Endothelial cell of umbilical vein (primary cell): ENCODE measurements around the gene ACCSL. TPM values are rescaled to one million over a fixed set of nuclear protein-coding genes. Genes with fewer than 3 reads are reported as not detected.

Experiments used
- BruUV-seq: library from RNA; stranded (reverse); fragments of 400-500 nt; replicated peaks from 2 replicates; lab custom pipeline; 2021; lab: Mats Ljungman, UMichigan
- CTCF ChIA-PET: fragments of 300-600, 350-600 bp; sonication (Branson Sonifier 250); formaldehyde crosslinking; loops from one replicate; lab custom pipeline; 2021; ENCODE audit warnings: antibody characterized with exemption, inconsistent platforms; lab: Charles Lee
- POLR2A ChIA-PET: fragments of 300-600, 350-600 bp; sonication (Branson Sonifier 250); formaldehyde crosslinking; loops from one replicate; lab custom pipeline; 2021; ENCODE audit warnings: antibody characterized with exemption, inconsistent platforms; lab: Charles Lee
- DNase-seq: peaks from one replicate; pipeline ENCODE4 v3.0.0-alpha.2; 2011; ENCODE audit warnings: low read depth, low spot score
- FAIRE-seq: peaks from 2 replicates; lab custom pipeline; 2011; peaks lifted over from hg19 to GRCh38; lab: Jason Lieb, UNC
- H2AFZ ChIP-seq: 2 replicates; pipeline ENCODE4 v1.6.0; 2012; ENCODE audit warnings: low read depth, low read length, control low read depth, inconsistent platforms
- H3K27ac ChIP-seq: 2 replicates; pipeline ENCODE4 v1.5.1; 2011; ENCODE audit warnings: low read depth, mild to moderate bottlenecking, control low read depth, low read length, moderate library complexity; ENCODE audit not compliant: insufficient read depth
- H3K27me3 ChIP-seq, 2 experiments: 2 replicates each; pipeline versions ENCODE4 v1.6.0 to v1.6.1; 2011; ENCODE audit warnings: low read length in 2 of 2, mixed read lengths in 1 of 2; ENCODE audit not compliant: control insufficient read depth in 2 of 2, insufficient read depth in 2 of 2
- H3K36me3 ChIP-seq, 2 experiments: 2 replicates in 1 of 2; 3 replicates in 1 of 2; pipeline ENCODE4 v1.5.1; 2011; ENCODE audit warnings: low read length in 2 of 2, mild to moderate bottlenecking in 1 of 2, moderate library complexity in 1 of 2; ENCODE audit not compliant: control insufficient read depth in 2 of 2, insufficient read depth in 2 of 2; ENCODE audit errors: extremely low read depth in 1 of 2
- H3K4me1 ChIP-seq: 3 replicates; pipeline ENCODE4 v1.5.1; 2011; ENCODE audit warnings: mild to moderate bottlenecking, low read length; ENCODE audit not compliant: control insufficient read depth, insufficient read depth; ENCODE audit errors: extremely low read depth
- H3K4me2 ChIP-seq: 2 replicates; pipeline ENCODE4 v1.6.1; 2011; ENCODE audit warnings: low read length, control low read depth, mixed read lengths; ENCODE audit not compliant: insufficient read depth
- H3K4me3 ChIP-seq, 3 experiments: fragments of 200-600 bp in 1 of 3; sonication (generic), shearing (Covaris generic) in 1 of 3; replicated peaks in 1 of 3; 2 replicates each; pipeline ENCODE4 v1.5.1; 2011 to 2016; ENCODE audit warnings: control low read depth in 3 of 3, low read length in 3 of 3, mild to moderate bottlenecking in 2 of 3, inconsistent platforms in 1 of 3, low read depth in 1 of 3, moderate library complexity in 1 of 3; ENCODE audit not compliant: insufficient read depth in 1 of 3
- H3K79me2 ChIP-seq: 2 replicates; pipeline ENCODE4 v1.6.0; 2012; ENCODE audit warnings: low read length, inconsistent platforms; ENCODE audit not compliant: control insufficient read depth, insufficient read depth
- H3K9ac ChIP-seq: replicated peaks from 2 replicates; pipeline ENCODE3; 2011; ENCODE audit warnings: low read length, control low read depth; ENCODE audit not compliant: insufficient read depth; ENCODE audit errors: extremely low read depth
- H3K9me1 ChIP-seq: replicated peaks from 3 replicates; pipeline ENCODE4 v1.6.0; 2011; ENCODE audit warnings: mild to moderate bottlenecking, low read length; ENCODE audit not compliant: control insufficient read depth, insufficient read depth; ENCODE audit errors: extremely low read depth
- H3K9me3 ChIP-seq: replicated peaks from 2 replicates; pipeline ENCODE4 v1.5.1; 2012; ENCODE audit warnings: low read length, inconsistent platforms; ENCODE audit not compliant: control insufficient read depth, insufficient read depth
- H4K20me1 ChIP-seq: replicated peaks from 2 replicates; pipeline ENCODE3; 2011; ENCODE audit warnings: mild to moderate bottlenecking, low read length; ENCODE audit not compliant: control insufficient read depth, insufficient read depth; ENCODE audit errors: extremely low read depth
- CTCF ChIP-seq, 2 donors: IDR thresholded peaks; 1 replicate in 1 of 2; 2 replicates in 1 of 2; pipeline ENCODE4 v1.5.1; 2011; ENCODE audit warnings: low read length in 2 of 2, mild to moderate bottlenecking in 2 of 2, moderate library complexity in 2 of 2, control low read depth in 1 of 2, inconsistent platforms in 1 of 2, low read depth in 1 of 2; ENCODE audit not compliant: insufficient read depth in 1 of 2; ENCODE audit errors: extremely low read depth in 1 of 2
- EZH2 ChIP-seq: IDR thresholded peaks from 2 replicates; pipeline ENCODE4 v1.6.1; 2012; ENCODE audit warnings: borderline replicate concordance, low read depth, mild to moderate bottlenecking, moderate library complexity, low read length, inconsistent platforms; ENCODE audit not compliant: severe bottlenecking
- FOS ChIP-seq: IDR thresholded peaks from 2 replicates; pipeline ENCODE4 v1.6.1; 2011; ENCODE audit warnings: mild to moderate bottlenecking, low read length, moderate library complexity, borderline replicate concordance; ENCODE audit not compliant: insufficient read depth
- GATA2 ChIP-seq: IDR thresholded peaks from 2 replicates; pipeline ENCODE4 v1.7.0; 2011; ENCODE audit warnings: low read depth, mild to moderate bottlenecking, moderate library complexity, mixed read lengths, low read length; ENCODE audit not compliant: insufficient read length, insufficient read depth
- JUN ChIP-seq: IDR thresholded peaks from 2 replicates; pipeline ENCODE4 v1.6.1; 2011; ENCODE audit warnings: borderline replicate concordance, low read depth; ENCODE audit not compliant: insufficient read length, insufficient read depth
- MAX ChIP-seq: IDR thresholded peaks from 2 replicates; pipeline ENCODE4 v1.6.1; 2011; ENCODE audit not compliant: insufficient read depth, insufficient read length
- MYC ChIP-seq: IDR thresholded peaks from one replicate; pipeline ENCODE4 v1.6.1; 2011; ENCODE audit warnings: mild to moderate bottlenecking, low read depth, low read length
- POLR2A ChIP-seq: IDR thresholded peaks from 2 replicates; pipeline ENCODE4 v1.6.1; 2012; ENCODE audit warnings: low read depth, mild to moderate bottlenecking, control low read depth, low read length
- POLR2AphosphoS5 ChIP-seq: IDR thresholded peaks from 2 replicates; pipeline ENCODE4 v1.6.1; 2012; ENCODE audit warnings: low read depth, mild to moderate bottlenecking, control low read depth, low read length, moderate library complexity; ENCODE audit not compliant: insufficient read depth
- dilution Hi-C: fragments of 300-500 bp; cut with MboI; formaldehyde crosslinking; loops from one replicate; pipeline ENCODE4 v1.15.0; 2019; ENCODE audit warnings: low sequenced_read_pairs; ENCODE audit not compliant: extremely low pct_ligation_motif_present
- intact Hi-C: fragments of 100-400 bp; cut with micrococcal nuclease; formaldehyde crosslinking; loops from one replicate; pipeline ENCODE4 v1.10.0; 2022
- polyA plus RNA-seq, 4 experiments: library from polyadenylated mRNA; depleted of rRNA in 3 of 4; stranded (reverse) in 3 of 4; unstranded in 1 of 4; fragments of >200 nt; gene quantifications; 2 replicates each; pipeline versions ENCODE4 v1.2.1 to v1.2.3, GENCODE V29; 2011 to 2012; ENCODE audit warnings: missing spikeins in 1 of 4
- total RNA-seq: library from RNA; stranded (reverse); gene quantifications from 2 replicates; pipeline ENCODE4 v1.2.3, GENCODE V29; 2021

The ACCSL gene
- total and polyA plus RNA-seq, 2 donors (not counting 3 experiments of a cell fraction or from before 2014, with no cell fraction given) = not detected

- peak overlapping the region; percentile 84 for H3K9ac ChIP-seq
- H3K4me1 ChIP-seq = peaks cover 10% of the 10 kb centered on the region
- no peaks in the 10 kb centered on the region for H3K9me1 ChIP-seq
- intact Hi-C loops (loop anchor here (1.0 kb wide), 1 partner anchor 29 kb away; the partner anchor contains the start of gene EXT2), dilution Hi-C loops (no loop called here)
- H3K27me3 ChIP-seq = peaks cover 0 to 4% of the 10 kb centered on the region in 2 experiments
- H3K27ac ChIP-seq = peak overlapping the region; percentile 77
- peak; percentile 86 for DNase-seq
- peak overlapping the region; percentile 91 for H2AFZ ChIP-seq
- no peaks in the 10 kb centered on the region for H3K79me2 ChIP-seq
- TSS peak; percentile 66 for BruUV-seq
- no peaks in the 10 kb centered on the region for H3K36me3 ChIP-seq
- peak overlapping the region; percentile 72 for H3K4me2 ChIP-seq
- POLR2A ChIA-PET = no interaction called here
- no peaks in the 10 kb centered on the region for H3K9me3 ChIP-seq
- CTCF ChIA-PET = interaction anchor here (0.6 to 1.9 kb wide), 8 partner anchors 9 to 278 kb away, joined by 3 to 20 read pairs (median 4); partner anchors contain the start of gene EXT2
- peak; percentile 65 for TF ChIP-seq FOS
- no peak for TF ChIP-seq MYC
- peak; percentile 69 for TF ChIP-seq JUN
- H4K20me1 ChIP-seq = no peaks in the 10 kb centered on the region
- FAIRE-seq = no peak
- peak overlapping the region; percentile 70 to 75 (median 74) for H3K4me3 ChIP-seq
Observed at GRCh38 chr11:44066732-44067141, 19.0 kb downstream of the ACCSL start.

- H3K4me1 ChIP-seq = peaks cover 10% of the 10 kb centered on the region
- no peak overlapping the region for H3K27ac ChIP-seq
- H3K9me1 ChIP-seq = no peaks in the 10 kb centered on the region
- no peaks in the 10 kb centered on the region for H3K9me3 ChIP-seq
- ChIA-PET POLR2A (no interaction called here), CTCF (interaction anchor here (0.9 to 1.9 kb wide), 4 partner anchors 10 to 177 kb away, joined by 3 to 20 read pairs (median 6); no protein-coding TSS in a partner anchor)
- H4K20me1 ChIP-seq = no peaks in the 10 kb centered on the region
- no peak overlapping the region for H3K4me3 ChIP-seq
- intact Hi-C loops = no loop called here
- no peak overlapping the region for H2AFZ ChIP-seq
- no TSS peak for BruUV-seq
- dilution Hi-C loops = no loop called here
- H3K9ac ChIP-seq = peak overlapping the region; percentile 84
- no peaks in the 10 kb centered on the region for H3K79me2 ChIP-seq
- no peak for DNase-seq
- no peaks in the 10 kb centered on the region for H3K36me3 ChIP-seq
- H3K4me2 ChIP-seq = peak overlapping the region; percentile 72
- TF ChIP-seq GATA2 = no peak
- no peak for TF ChIP-seq CTCF (IDR thresholded peaks at IDR 0.05; ENCODE audit: extremely low read depth in 1 of 2, insufficient read depth in 1 of 2, low read depth in 1 of 2, low read length in 2 of 2)
- no peak for TF ChIP-seq MAX
- no peak for TF ChIP-seq FOS
- TF ChIP-seq MYC = no peak
- TF ChIP-seq POLR2A = no peak
- no peak for TF ChIP-seq JUN
- no peak for TF ChIP-seq EZH2
- no peak for TF ChIP-seq POLR2AphosphoS5
- H3K27me3 ChIP-seq = peaks cover 0 to 4% of the 10 kb centered on the region in 2 experiments
- FAIRE-seq = no peak
Observed at GRCh38 chr11:44067266-44067665, 19.5 kb downstream of the ACCSL start.
